ENCODE data around the gene TMEM198.
A peak's percentile ranks its signal among the peaks of the same experiment; 100 is the strongest.

Gene TMEM198

GRCh38 chr2:219591091-219591490 is 47.3 kb downstream of the TMEM198 start:
- no peak for DNase-seq

DNA sequence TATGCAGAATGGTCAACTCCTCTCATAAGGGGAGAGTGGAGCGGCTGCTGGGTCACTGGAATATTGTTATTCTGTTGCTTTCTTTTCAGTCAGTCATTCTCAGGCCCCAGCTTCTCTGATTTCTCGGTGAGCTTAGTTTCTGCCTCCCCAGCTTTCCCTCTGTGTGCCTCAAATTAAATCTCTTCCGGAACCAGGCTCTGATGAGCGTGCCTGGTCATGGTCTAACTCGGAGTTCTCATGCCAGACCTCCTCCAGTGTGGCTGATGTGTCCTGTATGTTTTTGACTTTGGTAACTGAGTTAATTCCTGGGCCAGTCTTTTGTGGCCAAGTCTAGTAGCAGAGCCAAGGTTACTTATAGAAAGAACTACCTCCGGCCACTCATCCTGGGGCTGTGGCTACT is 48.9 kb downstream of the TMEM198 start:
- DNase-seq: no peak

GRCh38 chr2:219593154-219593553 is 49.3 kb downstream of the TMEM198 start:
- no peak for DNase-seq

GRCh38 chr2:219595256-219595655 is 51.4 kb downstream of the TMEM198 start:
- DNase-seq: no peak

DNA sequence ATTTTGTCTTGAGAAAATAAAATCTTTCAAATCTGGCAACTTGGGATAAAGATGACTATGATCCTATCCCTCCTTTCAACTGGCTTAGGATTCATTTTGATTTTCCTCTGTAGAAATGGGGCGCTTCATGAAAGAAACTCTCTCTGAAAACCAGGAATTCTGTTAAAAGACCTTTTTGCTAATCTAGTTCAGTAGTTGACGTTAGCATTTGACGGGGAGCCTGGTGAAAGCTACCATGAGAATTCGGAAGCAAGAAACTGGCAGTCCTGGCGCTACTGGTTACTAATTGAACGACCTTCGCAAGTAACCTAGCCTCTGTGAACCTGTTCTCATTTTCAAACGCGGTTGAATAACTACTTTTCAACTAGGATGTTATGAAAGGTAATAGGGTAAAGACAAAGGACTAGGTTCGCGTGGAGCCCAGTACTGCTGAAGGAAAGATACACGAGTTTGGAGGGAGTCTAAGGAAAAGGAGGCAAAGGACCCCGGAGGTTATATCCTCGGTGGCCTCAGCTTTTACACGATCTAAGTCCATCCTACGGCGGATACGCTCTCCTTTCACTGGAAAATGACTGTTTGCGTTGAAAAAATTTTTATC is 53.2 kb downstream of the TMEM198 start:
- no peak for DNase-seq

- DNase-seq: peak; percentile 70 to 82 (median 78)
Observed at GRCh38 chr2:219597552-219598307, 53.9 kb downstream of the TMEM198 start, which contains the start of gene STK11IP. STK11IP (plus strand) TSS chr2:219597857; CDS start chr2:219598120, 263 bp downstream.

- no peak for DNase-seq
Observed at GRCh38 chr2:219598308-219599078, 54.7 kb downstream of the TMEM198 start.
